NT2/D1 (cell line): Measurements from ENCODE around the gene CLEC16A.

Experiments used
- SUZ12 ChIP-seq: IDR thresholded peaks from 2 replicates; pipeline ENCODE4 v1.6.1; 2011; ENCODE audit not compliant: insufficient read length, insufficient read depth; ENCODE audit errors: extremely low read depth
- ZNF274 ChIP-seq: IDR thresholded peaks from 2 replicates; pipeline ENCODE4 v1.6.1; 2011; ENCODE audit warnings: mild to moderate bottlenecking, low read depth, low read length

DNA sequence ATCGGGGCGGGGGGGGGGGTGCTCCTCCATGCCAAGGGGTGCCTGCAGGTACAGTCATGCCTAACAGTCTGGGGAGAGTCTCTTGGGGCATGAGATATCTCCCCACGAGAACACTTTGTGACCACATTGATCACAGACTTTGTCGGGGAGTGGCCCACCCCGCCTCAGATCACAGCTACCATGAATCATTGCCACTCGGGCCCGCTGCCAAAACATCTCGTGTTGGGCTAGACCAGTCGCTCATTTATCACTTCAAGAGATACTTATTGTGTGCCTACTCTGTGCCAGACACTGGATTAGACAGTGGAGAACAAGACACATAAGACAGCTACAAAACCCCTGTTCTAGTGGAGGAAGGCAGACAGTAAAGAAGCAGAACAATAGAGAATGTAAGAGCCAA, 72.6 kb downstream of the CLEC16A start:
- TF ChIP-seq ZNF274 (no peak), SUZ12 (no peak)
